Parathyroid adenoma (tissue), 2 donors: Measurements from ENCODE around the gene LHCGR.

Experiments
- H2AFZ ChIP-seq: fragments of 300-600 bp; sonication (generic); one replicate; pipeline ENCODE4 v1.7.0; 2017; ENCODE audit warnings: antibody characterized with exemption, mild to moderate bottlenecking
- H3K27ac ChIP-seq: fragments of 300-600 bp; sonication (generic); one replicate; pipeline ENCODE4 v1.7.0; 2017
- H3K27me3 ChIP-seq: fragments of 300-600 bp; sonication (generic); one replicate; pipeline ENCODE4 v1.7.0; 2017; ENCODE audit warnings: low read length; ENCODE audit not compliant: control insufficient read depth, insufficient read depth
- H3K36me3 ChIP-seq: fragments of 300-600 bp; sonication (generic); one replicate; pipeline ENCODE4 v1.7.0; 2017; ENCODE audit warnings: low read length; ENCODE audit not compliant: control insufficient read depth, insufficient read depth
- H3K4me1 ChIP-seq: fragments of 300-600 bp; sonication (generic); one replicate; pipeline ENCODE4 v1.7.0; 2017; ENCODE audit warnings: control low read depth
- H3K4me2 ChIP-seq: fragments of 300-600 bp; sonication (generic); one replicate; pipeline ENCODE4 v1.7.0; 2017; ENCODE audit warnings: low read length
- H3K4me3 ChIP-seq: fragments of 300-600 bp; sonication (generic); one replicate; pipeline ENCODE4 v1.7.0; 2017; ENCODE audit warnings: low read depth, low read length
- H3K79me2 ChIP-seq: fragments of 300-600 bp; sonication (generic); one replicate; pipeline ENCODE4 v1.7.0; 2017; ENCODE audit warnings: control low read depth
- H3K9ac ChIP-seq: fragments of 300-600 bp; sonication (generic); one replicate; pipeline ENCODE4 v1.7.0; 2017; ENCODE audit warnings: mild to moderate bottlenecking
- H3K9me3 ChIP-seq: fragments of 300-600 bp; sonication (generic); one replicate; pipeline ENCODE4 v1.7.0; 2017; ENCODE audit warnings: low read length; ENCODE audit not compliant: control insufficient read depth
- TF ChIP-seq, protein P1 (sequence below): fragments of 300-600 bp; sonication (generic); IDR thresholded peaks from one replicate; pipeline ENCODE4 v1.7.0; 2017; ENCODE audit warnings: antibody characterized with exemption, mild to moderate bottlenecking
- donor health status: primary hyperparathyroidism.

Gene LHCGR

GRCh38 chr2:48755473-48755872 lies at the start of gene LHCGR:
Gene LHCGR (minus strand): TSS chr2:48755724. CDS start chr2:48755671, 53 bp downstream.
- TF ChIP-seq, protein P1, sequence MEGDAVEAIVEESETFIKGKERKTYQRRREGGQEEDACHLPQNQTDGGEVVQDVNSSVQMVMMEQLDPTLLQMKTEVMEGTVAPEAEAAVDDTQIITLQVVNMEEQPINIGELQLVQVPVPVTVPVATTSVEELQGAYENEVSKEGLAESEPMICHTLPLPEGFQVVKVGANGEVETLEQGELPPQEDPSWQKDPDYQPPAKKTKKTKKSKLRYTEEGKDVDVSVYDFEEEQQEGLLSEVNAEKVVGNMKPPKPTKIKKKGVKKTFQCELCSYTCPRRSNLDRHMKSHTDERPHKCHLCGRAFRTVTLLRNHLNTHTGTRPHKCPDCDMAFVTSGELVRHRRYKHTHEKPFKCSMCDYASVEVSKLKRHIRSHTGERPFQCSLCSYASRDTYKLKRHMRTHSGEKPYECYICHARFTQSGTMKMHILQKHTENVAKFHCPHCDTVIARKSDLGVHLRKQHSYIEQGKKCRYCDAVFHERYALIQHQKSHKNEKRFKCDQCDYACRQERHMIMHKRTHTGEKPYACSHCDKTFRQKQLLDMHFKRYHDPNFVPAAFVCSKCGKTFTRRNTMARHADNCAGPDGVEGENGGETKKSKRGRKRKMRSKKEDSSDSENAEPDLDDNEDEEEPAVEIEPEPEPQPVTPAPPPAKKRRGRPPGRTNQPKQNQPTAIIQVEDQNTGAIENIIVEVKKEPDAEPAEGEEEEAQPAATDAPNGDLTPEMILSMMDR: no peak
- H3K4me3 ChIP-seq: no peak within 1 kb of the TSS

DNA sequence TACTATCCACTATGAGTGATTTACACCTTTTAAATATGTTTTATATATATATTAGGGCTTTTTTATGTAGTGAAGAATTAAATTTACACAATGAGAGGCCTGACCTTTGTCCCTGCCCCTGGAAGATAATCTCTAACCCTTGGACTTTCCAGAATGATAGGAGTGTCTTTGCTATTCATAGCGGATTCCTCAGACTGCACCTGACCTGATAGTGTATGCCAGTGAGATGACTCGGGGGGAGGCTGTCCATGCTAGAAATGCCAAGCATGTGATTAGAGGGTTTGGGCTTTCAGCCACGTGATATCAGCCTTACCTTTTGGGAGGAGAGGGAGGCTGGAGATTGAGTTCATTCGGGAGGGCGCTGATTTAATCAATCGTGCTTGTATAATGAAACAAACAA lies 44.1 kb upstream of the LHCGR start:
- no peaks in the 10 kb centered on the region for H3K36me3 ChIP-seq
- no peaks in the 10 kb centered on the region for H3K79me2 ChIP-seq
- H3K4me2 ChIP-seq: no peak overlapping the region
- H2AFZ ChIP-seq: no peak overlapping the region
- TF ChIP-seq, protein P1: no peak
- no peak overlapping the region for H3K9ac ChIP-seq
- H3K27me3 ChIP-seq: no peaks in the 10 kb centered on the region
- H3K4me1 ChIP-seq: no peaks in the 10 kb centered on the region
- no peaks in the 10 kb centered on the region for H3K9me3 ChIP-seq
- H3K4me3 ChIP-seq: no peak overlapping the region
- H3K27ac ChIP-seq: no peak overlapping the region

More at GRCh38 chr2:48755473-48755872, at the start of gene LHCGR:
- H3K36me3 ChIP-seq: no peaks in the 10 kb centered on the region
- peak within 1 kb of the TSS; percentile 63 for H2AFZ ChIP-seq
- H3K79me2 ChIP-seq: no peaks in the 10 kb centered on the region
- no peak within 1 kb of the TSS for H3K27ac ChIP-seq
- H3K4me2 ChIP-seq: peak within 1 kb of the TSS; percentile 23
- H3K9me3 ChIP-seq: no peaks in the 10 kb centered on the region
- H3K4me1 ChIP-seq: peaks cover 2% of the 10 kb centered on the region
- H3K9ac ChIP-seq: no peak within 1 kb of the TSS
- no peaks in the 10 kb centered on the region for H3K27me3 ChIP-seq

GRCh38 chr2:48795065-48795464 lies 39.5 kb upstream of the LHCGR start:
- no peak overlapping the region for H3K4me2 ChIP-seq
- no peaks in the 10 kb centered on the region for H3K9me3 ChIP-seq
- H3K36me3 ChIP-seq: no peaks in the 10 kb centered on the region
- no peak overlapping the region for H3K4me3 ChIP-seq
- no peaks in the 10 kb centered on the region for H3K27me3 ChIP-seq
- H2AFZ ChIP-seq: no peak overlapping the region
- no peak overlapping the region for H3K27ac ChIP-seq
- H3K4me1 ChIP-seq: no peaks in the 10 kb centered on the region
- no peak overlapping the region for H3K9ac ChIP-seq
- H3K79me2 ChIP-seq: no peaks in the 10 kb centered on the region
- TF ChIP-seq, protein P1: no peak

DNA sequence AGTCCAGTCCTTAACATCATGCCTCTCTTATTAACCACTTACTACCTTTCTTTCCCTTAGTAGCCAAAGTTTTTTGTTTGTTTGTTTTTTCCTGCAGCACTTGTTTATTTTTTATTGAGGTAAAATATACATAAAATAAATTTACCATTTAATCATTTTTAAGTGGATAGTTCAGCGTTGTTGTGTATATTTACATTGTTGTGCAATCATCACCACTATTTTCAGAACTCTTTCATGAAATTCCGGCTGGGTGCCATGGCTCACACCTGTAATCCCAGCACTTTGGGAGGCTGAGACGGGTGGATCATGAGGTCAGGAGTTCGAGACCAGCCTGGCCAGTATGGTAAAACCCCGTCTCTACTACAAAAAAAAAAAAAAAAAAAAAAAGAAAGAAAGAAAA lies 38.1 kb upstream of the LHCGR start:
- Histone ChIP-seq H3K9me3 (no peaks in the 10 kb centered on the region), H3K9ac (no peak overlapping the region), H3K27me3 (no peaks in the 10 kb centered on the region), H3K4me3 (no peak overlapping the region), H3K4me2 (no peak overlapping the region), H3K36me3 (no peaks in the 10 kb centered on the region), H3K4me1 (no peaks in the 10 kb centered on the region), H2AFZ (no peak overlapping the region), H3K79me2 (no peaks in the 10 kb centered on the region), H3K27ac (no peak overlapping the region)
- TF ChIP-seq, protein P1: no peak

- Histone ChIP-seq H2AFZ (no peak overlapping the region), H3K9me3 (no peaks in the 10 kb centered on the region), H3K4me1 (no peaks in the 10 kb centered on the region), H3K4me2 (no peak overlapping the region), H3K36me3 (no peaks in the 10 kb centered on the region), H3K27ac (no peak overlapping the region), H3K9ac (no peak overlapping the region), H3K4me3 (no peak overlapping the region), H3K27me3 (no peaks in the 10 kb centered on the region), H3K79me2 (no peaks in the 10 kb centered on the region)
- TF ChIP-seq, protein P1: no peak
Observed at GRCh38 chr2:48792030-48792429, 36.5 kb upstream of the LHCGR start.
